GM18867 (cell line): ENCODE measurements around the gene ATP8A1.
"Not testable (repeated sequence)": the region's sequence is repeated elsewhere in the genome, so short reads cannot be mapped to it uniquely, and the experiment has no call there.

Experiments used
- ATAC-seq: cut with Tn5 transposase; IDR thresholded peaks from one replicate; pipeline ENCODE4 v1.9.1; 2021; ENCODE audit warnings: mild to moderate bottlenecking, moderate library complexity; ENCODE audit not compliant: unreplicated experiment

ATP8A1 gene

GRCh38 chr4:42513748-42514492 lies 143.0 kb downstream of the ATP8A1 start:
- ATAC-seq, result no peak

DNA sequence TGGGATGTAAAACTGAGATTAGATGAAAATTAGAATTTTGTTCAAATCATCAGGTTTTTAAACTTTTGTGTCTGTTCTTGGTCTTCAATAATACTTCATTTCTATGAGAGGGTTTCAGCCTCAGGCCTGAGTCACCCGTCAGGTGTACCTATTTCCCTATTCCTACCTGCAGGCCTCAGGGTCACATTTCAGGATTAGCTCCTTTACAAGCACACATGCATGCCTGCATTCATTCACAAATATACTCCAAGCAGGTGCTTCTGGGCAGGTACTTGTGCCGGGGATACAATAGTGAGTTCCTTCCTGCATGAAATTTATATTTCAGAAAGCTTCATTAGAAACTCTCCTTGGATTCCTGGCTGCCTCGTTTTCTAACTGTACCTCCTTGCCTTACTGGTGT lies 144.7 kb downstream of the ATP8A1 start:
- ATAC-seq, result no peak

DNA sequence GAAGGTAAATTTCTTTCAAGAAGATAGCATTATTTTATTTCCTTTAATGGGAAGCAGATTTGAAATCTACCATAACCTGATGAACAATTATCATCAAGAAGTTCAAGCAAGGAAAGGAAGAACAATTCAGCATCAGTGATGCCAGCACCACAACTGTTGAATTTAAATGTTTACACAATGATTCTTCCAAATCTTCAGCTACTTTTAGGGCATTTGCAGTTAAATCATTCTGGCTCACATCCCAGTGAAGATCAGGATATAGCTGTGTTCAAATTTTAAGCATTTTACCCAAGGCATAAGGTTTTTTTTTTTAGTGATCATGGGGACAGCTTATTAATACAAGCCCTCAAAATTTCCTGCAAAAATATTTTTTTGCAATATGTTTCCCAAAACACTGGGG lies 146.7 kb downstream of the ATP8A1 start:
- no peak for ATAC-seq

DNA sequence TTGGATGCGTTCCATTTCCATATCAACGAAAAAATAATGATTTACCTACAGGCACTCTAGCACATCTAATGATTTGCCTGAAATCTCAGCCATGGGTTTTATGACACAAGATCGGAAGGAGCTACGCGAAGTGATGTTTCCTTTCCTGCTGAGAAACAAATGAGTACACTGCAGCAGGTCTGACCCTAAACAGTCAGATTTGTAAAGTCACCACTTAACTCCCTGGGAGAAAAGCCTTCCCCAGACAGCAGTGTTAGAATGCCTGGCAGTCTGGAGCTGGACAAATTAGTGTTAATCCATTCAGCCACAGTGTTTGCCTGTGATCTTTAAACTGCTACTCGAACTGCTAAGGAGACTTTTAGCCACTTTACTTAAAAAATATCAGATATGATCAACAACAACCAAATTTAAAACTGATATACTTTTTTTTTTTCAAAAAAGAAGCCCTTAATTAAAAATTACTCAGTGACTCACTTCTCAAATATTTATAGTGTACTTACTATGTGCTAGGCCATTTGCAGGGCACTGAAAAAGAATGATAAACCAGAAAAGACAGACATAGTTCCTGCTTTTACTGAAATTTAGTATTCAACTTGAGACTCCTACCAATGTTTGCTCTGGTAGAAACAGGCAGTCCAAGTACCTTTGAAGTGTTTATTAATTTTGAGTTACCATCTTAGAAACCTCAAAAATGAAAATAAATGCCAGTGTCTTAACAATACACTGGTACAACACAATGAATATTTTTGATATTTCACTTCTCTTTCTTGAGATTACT lies 155.1 kb downstream of the ATP8A1 start:
- no peak for ATAC-seq

DNA sequence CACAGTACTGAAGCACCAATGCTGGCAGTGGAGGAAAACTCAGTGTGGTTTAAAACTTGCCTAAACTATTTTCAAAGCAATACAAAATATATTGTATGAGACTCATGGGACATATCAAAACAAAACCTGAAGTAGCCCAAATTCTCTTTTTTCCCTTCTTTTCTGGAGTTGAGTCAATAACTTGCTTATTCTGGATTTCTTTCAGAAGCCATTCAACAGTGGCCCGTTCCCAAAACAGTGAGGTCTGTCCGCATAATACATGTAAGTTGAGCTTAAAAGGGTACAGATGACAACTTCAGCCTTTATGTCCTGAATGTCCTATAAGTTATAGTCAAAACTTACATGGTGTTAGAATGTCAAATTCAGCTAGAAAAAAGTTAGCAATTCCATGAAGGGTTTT lies 158.9 kb downstream of the ATP8A1 start:
- ATAC-seq, result no peak

- ATAC-seq, result no peak
Measured at GRCh38 chr4:42497142-42497910, 159.6 kb downstream of the ATP8A1 start.

DNA sequence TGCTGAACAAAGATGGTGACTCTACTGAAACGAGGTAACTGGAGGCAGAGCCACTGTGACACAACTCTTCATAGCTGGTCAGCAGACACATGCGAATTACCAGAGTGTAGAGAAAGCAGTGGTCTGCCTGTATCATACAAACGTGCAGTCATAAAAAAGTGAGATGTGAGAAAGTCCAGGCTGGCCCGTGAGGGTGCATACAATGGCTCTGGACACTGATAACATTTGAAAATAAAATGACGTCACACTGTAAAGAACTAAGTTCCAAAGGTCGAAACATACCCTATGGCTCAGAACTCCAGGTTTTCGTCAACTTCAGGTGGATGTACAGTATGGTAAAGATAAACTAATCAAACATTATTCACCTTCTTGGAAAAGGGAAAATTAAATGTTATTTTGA lies 163.9 kb downstream of the ATP8A1 start:
- ATAC-seq, result no peak

GRCh38 chr4:42490015-42490414 lies 166.9 kb downstream of the ATP8A1 start:
- peak; percentile 21 for ATAC-seq

GRCh38 chr4:42489095-42489494 lies 167.8 kb downstream of the ATP8A1 start:
- peak; percentile 81 for ATAC-seq

GRCh38 chr4:42488554-42488953 lies 168.4 kb downstream of the ATP8A1 start:
- ATAC-seq, result no peak

DNA sequence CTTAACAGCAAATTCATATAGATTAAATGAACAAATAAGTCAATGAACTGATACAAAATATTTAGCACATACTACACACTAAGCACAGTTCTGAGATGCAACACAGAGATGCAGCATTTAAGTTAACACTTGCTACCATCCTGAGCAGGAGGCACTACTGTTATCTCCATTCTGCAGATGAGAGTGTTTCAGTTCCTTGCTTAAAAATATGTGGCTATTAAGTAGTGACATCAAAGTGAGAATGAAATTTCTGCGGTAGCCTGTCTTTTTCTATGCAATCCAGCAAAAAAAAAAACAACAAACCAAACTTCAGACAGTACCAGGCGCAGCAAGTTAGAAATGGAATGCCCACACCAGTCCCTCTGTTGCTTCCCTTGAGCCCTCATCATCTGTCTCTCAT lies 168.8 kb downstream of the ATP8A1 start:
- peak; percentile 85 for ATAC-seq

- ATAC-seq, result no peak
Measured at GRCh38 chr4:42487230-42487629, 169.7 kb downstream of the ATP8A1 start.

- not testable (repeated sequence) for ATAC-seq
Measured at GRCh38 chr4:42486156-42486555, 170.7 kb downstream of the ATP8A1 start.

DNA sequence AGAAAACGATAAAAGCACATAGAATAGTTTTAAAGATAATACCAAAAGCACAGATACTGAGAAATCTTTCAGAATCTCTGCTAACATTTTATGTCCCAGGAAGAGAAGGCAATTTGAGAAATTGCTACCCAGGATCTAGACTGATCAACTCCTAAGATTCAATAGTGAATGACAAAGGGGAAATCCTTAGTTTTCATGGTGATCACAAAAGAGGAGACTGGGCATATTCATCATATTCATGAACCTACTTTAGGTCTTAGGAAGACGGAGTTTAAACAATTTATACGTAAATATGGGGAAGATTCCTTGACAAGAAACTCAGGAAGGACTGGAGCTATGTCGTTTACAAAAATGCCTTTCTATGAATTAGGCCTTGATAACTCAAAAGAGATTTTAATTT lies 172.3 kb downstream of the ATP8A1 start:
- ATAC-seq, result no peak

DNA sequence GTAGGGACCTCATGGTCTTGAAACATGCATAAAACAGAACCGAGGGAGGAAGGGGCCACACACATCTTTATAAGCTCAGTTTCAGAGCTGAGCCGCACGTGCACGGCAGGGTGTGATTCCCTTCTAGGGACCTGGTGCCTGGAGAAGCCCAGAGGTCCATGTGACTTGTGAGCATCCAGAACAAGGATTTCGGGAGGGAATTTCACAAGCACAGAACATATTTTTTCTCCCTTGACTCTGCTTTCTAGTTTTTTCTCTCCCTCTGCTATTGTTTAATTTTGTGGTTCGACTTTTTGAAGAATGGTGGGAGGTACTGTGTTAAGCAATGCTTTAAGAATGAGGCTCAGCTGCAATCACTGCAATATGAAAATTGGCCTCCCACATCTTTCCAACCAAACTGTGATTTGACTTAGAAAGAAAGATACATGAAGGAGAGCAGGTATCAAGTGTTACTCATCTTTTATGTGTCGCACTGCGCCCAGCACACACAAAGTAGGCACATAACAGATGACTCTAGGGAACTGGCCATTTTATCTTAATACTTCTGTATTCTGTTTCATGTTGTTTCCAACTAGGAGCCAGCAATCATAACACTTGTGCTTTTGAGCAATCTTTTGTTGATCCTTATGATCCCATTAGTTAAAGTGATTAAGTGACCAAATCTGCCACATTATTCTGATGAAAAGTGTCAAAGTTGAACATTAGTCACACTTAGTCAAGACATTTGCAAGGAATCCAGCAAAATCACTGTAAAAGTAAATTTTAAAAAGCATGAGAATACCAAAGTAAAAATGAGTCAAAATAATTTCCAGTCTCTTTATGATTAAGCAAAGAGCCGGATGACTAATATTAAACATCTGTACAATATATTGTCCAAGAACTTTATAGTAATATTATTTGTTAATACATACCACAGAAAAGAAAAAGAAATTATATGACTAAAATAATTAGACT lies 173.2 kb downstream of the ATP8A1 start:
- ATAC-seq, result no peak

GRCh38 chr4:42482516-42483327 lies 174.2 kb downstream of the ATP8A1 start:
- ATAC-seq, result no peak

DNA sequence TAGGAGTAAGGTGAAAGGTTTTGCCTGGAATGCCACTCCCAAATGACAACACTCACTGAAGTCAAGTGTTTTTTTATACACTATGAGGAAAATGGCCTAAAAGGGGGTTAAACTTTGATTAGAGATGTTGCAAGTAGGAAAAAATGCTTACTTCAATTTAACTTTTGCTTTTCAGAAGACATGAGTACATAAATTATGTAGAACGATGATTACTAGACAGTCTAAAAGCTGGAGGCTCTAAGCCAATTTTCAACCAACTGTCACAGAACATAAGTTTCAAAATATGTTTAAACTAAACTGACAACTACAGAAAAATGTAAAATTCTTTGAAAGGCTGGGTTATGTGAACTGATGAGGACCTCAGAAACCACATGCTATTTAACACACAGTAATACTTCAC lies 176.2 kb downstream of the ATP8A1 start:
- no peak for ATAC-seq

GRCh38 chr4:42480281-42480680 lies 176.6 kb downstream of the ATP8A1 start:
- ATAC-seq, result no peak

DNA sequence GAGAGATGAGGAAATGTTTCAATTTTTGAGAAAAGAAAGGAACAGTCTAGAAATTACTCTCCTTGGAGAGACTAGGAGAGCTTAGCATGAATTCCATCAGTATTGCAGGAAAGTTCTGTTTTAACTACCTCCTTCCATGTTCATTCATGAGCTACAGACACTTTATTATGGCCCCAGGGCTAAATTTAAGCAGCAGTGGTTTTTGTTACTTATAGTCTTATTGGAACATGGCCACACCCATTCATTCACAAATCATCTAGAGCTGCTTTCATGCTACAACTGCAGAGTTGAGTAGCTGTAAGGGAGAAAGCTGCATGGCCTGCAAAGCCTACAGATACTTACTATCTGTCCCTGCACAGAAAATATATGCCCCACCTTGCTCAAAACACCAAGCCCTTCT lies 178.0 kb downstream of the ATP8A1 start:
- ATAC-seq, result no peak

DNA sequence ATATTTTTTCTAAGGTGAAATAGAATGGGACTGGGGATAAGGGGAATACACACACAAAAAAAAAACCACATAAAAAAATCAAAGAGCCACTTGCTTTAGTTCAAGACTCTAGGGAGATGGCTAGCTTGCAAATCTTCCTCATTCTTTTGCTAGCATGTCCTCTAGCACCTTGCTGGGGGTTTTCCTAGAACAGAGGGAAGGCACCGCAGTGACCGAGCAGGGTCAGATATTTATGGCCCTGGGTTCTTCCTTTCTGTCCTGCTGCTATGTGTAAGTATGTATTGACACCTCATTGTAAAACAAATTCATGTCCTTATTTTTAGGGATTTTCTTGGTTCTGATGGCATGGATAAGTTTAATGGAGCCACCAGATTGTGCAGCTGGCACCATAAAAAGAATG lies 178.4 kb downstream of the ATP8A1 start:
- ATAC-seq, result no peak
